HepG2 (cell line): ENCODE measurements around the gene E2F1. TPM values are rescaled to one million over a fixed set of nuclear protein-coding genes. Genes with fewer than 3 reads are reported as not detected.

Experiments used
- DMAP1 ChIP-seq: IDR thresholded peaks from 2 replicates; pipeline ENCODE4 v1.6.1; 2016
- JUND ChIP-seq: sonication (generic); formaldehyde crosslinking; IDR thresholded peaks from 2 replicates; pipeline ENCODE4 v1.8.0; 2022; ENCODE audit warnings: mild to moderate bottlenecking, missing genetic modification reagents
- MAF1 ChIP-seq: sonication (generic); formaldehyde crosslinking; IDR thresholded peaks from 2 replicates; pipeline ENCODE4 v1.5.0; 2020; ENCODE audit warnings: missing genetic modification reagents, borderline replicate concordance
- MAFK ChIP-seq, 2 experiments: IDR thresholded peaks in 1 of 2; conservative IDR thresholded peaks in 1 of 2; 2 replicates each; pipeline ENCODE4 v1.6.1; 2011; ENCODE audit warnings: improper control_type of control experiment in 2 of 2, low read length in 2 of 2
- MATR3 ChIP-seq: sonication (generic); formaldehyde crosslinking; IDR thresholded peaks from 2 replicates; pipeline ENCODE4 v1.4.0; 2020; ENCODE audit warnings: missing genetic modification reagents
- NCOA1 ChIP-seq: sonication (generic); formaldehyde crosslinking; IDR thresholded peaks from 2 replicates; pipeline ENCODE4 v1.9.0; 2021; ENCODE audit warnings: missing genetic modification reagents
- NCOR1 ChIP-seq: fragments of 200-600 bp; sonication (generic); IDR thresholded peaks from 2 replicates; pipeline ENCODE4 v1.7.0; 2017; ENCODE audit warnings: antibody characterized with exemption, low read length, borderline replicate concordance
- NFKB2 ChIP-seq: sonication (generic); formaldehyde crosslinking; IDR thresholded peaks from 2 replicates; pipeline ENCODE4 v1.4.0; 2020; ENCODE audit warnings: missing genetic modification reagents, borderline replicate concordance
- NR2F6 ChIP-seq, 2 experiments: IDR thresholded peaks; 2 replicates each; pipeline ENCODE4 v1.6.1; 2016; ENCODE audit warnings: antibody characterized with exemption in 1 of 2, mild to moderate bottlenecking in 1 of 2
- POGZ ChIP-seq: sonication (generic); formaldehyde crosslinking; IDR thresholded peaks from 2 replicates; pipeline ENCODE4 v1.4.0; 2020; ENCODE audit warnings: mild to moderate bottlenecking, missing genetic modification reagents
- RBM39 ChIP-seq: fragments of 200-400 bp; formaldehyde crosslinking; IDR thresholded peaks from one replicate; pipeline ENCODE4 v1.6.1; 2018; ENCODE audit warnings: antibody characterized with exemption, mild to moderate bottlenecking, low read depth, low read length; ENCODE audit not compliant: poor library complexity, severe bottlenecking
- SNAPC2 ChIP-seq: sonication (generic); formaldehyde crosslinking; IDR thresholded peaks from 2 replicates; pipeline ENCODE4 v1.8.1; 2022; ENCODE audit warnings: mild to moderate bottlenecking, missing genetic modification reagents
- YEATS2 ChIP-seq: sonication (generic); formaldehyde crosslinking; IDR thresholded peaks from 2 replicates; pipeline ENCODE4 v1.4.0; 2020; ENCODE audit warnings: missing genetic modification reagents, borderline replicate concordance
- ZNF251 ChIP-seq: sonication (generic); formaldehyde crosslinking; IDR thresholded peaks from 2 replicates; pipeline ENCODE4 v1.9.0; 2021; ENCODE audit warnings: mild to moderate bottlenecking, missing genetic modification reagents
- ZNF430 ChIP-seq: sonication (generic); formaldehyde crosslinking; IDR thresholded peaks from 2 replicates; pipeline ENCODE4 v1.9.0; 2021; ENCODE audit warnings: mild to moderate bottlenecking, missing genetic modification reagents
- ZNF446 ChIP-seq: sonication (generic); formaldehyde crosslinking; IDR thresholded peaks from 2 replicates; pipeline ENCODE4 v1.5.0; 2020; ENCODE audit warnings: mild to moderate bottlenecking, missing genetic modification reagents
- ZNF605 ChIP-seq: sonication (generic); formaldehyde crosslinking; IDR thresholded peaks from 2 replicates; pipeline ENCODE4 v1.8.0; 2022; ENCODE audit warnings: mild to moderate bottlenecking, missing genetic modification reagents
- ZNF660 ChIP-seq: sonication (generic); formaldehyde crosslinking; IDR thresholded peaks from 2 replicates; pipeline ENCODE4 v1.5.1; 2020; ENCODE audit warnings: mild to moderate bottlenecking, low read depth, missing genetic modification reagents, borderline replicate concordance
- ZNF761 ChIP-seq: sonication (generic); formaldehyde crosslinking; conservative IDR thresholded peaks from 2 replicates; pipeline ENCODE4 v1.4.0; 2020; ENCODE audit warnings: mild to moderate bottlenecking, missing genetic modification reagents
- ZSCAN12 ChIP-seq: sonication (generic); formaldehyde crosslinking; IDR thresholded peaks from 2 replicates; pipeline ENCODE4 v1.9.0; 2021; ENCODE audit warnings: mild to moderate bottlenecking, missing genetic modification reagents
- ZSCAN9 ChIP-seq: IDR thresholded peaks from 2 replicates; pipeline ENCODE4 v1.6.1; 2016; ENCODE audit warnings: borderline replicate concordance
- polyA plus RNA-seq, 8 experiments: library from polyadenylated mRNA; depleted of rRNA in 3 of 8; stranded (reverse) in 7 of 8; unstranded in 1 of 8; fragments of >200 nt; fragmentation: Illumina TruSeq in 4 of 8; extraction: Trizol in 4 of 8; gene quantifications; 2 replicates each; pipeline versions ENCODE4 v1.2.1 to v1.2.3, GENCODE V29; 2011 to 2016; ENCODE audit warnings: low read depth in 4 of 8, missing spikeins in 1 of 8, mixed read lengths in 1 of 8; ENCODE audit not compliant: insufficient read depth in 1 of 8
- total RNA-seq, 5 experiments: library from RNA; depleted of rRNA; stranded (reverse); fragments of >200 nt; fragmentation: Illumina TruSeq; extraction: Trizol; gene quantifications; 2 replicates each; pipeline ENCODE4 v1.2.3, GENCODE V29; 2016; ENCODE audit warnings: low read depth in 1 of 5
- TF ChIP-seq, protein P1 (sequence below): IDR thresholded peaks from 2 replicates; pipeline ENCODE4 v1.6.1; 2012; ENCODE audit warnings: low read length, improper control_type of control experiment
- TF ChIP-seq, protein P2 (sequence below): sonication (generic); formaldehyde crosslinking; IDR thresholded peaks from 2 replicates; pipeline ENCODE4 v1.4.0; 2020; ENCODE audit warnings: mild to moderate bottlenecking, missing genetic modification reagents
- TF ChIP-seq, protein P3 (sequence below): sonication (generic); formaldehyde crosslinking; IDR thresholded peaks from 2 replicates; pipeline ENCODE4 v1.8.0; 2022; ENCODE audit warnings: missing genetic modification reagents, mild to moderate bottlenecking, inconsistent platforms, borderline replicate concordance

Gene E2F1
- total and polyA plus RNA-seq, 2 of the 13 experiments (the other 11 are each of a cell fraction or from before 2014, with no cell fraction given) = 25.5 to 39.4 TPM

DNA sequence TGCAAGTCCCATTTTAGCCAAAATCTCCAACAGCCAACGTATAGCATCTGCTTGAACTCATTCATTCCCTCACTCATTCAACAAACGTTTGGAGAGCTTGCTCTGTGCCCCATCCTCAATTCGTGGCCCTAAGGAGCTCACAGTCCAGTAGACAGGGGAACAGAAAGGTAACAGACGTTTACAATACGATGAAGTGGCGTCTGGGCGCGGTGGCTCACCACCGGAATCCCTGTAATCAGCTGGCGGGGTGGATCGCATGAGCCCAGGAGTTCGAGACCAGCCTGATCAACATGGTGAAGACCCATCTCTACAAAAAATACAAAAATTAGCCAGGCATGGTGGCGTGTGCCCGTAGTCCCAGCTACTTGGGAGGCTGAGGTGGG is 790 bp upstream of the E2F1 start (continued):
- TF ChIP-seq, protein P1, sequence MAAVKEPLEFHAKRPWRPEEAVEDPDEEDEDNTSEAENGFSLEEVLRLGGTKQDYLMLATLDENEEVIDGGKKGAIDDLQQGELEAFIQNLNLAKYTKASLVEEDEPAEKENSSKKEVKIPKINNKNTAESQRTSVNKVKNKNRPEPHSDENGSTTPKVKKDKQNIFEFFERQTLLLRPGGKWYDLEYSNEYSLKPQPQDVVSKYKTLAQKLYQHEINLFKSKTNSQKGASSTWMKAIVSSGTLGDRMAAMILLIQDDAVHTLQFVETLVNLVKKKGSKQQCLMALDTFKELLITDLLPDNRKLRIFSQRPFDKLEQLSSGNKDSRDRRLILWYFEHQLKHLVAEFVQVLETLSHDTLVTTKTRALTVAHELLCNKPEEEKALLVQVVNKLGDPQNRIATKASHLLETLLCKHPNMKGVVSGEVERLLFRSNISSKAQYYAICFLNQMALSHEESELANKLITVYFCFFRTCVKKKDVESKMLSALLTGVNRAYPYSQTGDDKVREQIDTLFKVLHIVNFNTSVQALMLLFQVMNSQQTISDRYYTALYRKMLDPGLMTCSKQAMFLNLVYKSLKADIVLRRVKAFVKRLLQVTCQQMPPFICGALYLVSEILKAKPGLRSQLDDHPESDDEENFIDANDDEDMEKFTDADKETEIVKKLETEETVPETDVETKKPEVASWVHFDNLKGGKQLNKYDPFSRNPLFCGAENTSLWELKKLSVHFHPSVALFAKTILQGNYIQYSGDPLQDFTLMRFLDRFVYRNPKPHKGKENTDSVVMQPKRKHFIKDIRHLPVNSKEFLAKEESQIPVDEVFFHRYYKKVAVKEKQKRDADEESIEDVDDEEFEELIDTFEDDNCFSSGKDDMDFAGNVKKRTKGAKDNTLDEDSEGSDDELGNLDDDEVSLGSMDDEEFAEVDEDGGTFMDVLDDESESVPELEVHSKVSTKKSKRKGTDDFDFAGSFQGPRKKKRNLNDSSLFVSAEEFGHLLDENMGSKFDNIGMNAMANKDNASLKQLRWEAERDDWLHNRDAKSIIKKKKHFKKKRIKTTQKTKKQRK = no peak
- TF ChIP-seq ZSCAN9 (CRISPR knock-in tag) (no peak), MAFK (conservative IDR thresholded peaks at IDR 0.05 in 1 of 2, IDR thresholded peaks at IDR 0.05 in 1 of 2; ENCODE audit: low read length in 2 of 2) (no peak), NCOR1 (no peak), ZNF430 (CRISPR knock-in tag) (no peak), ZSCAN12 (CRISPR knock-in tag) (no peak), ZNF761 (CRISPR knock-in tag) (no peak), NFKB2 (CRISPR knock-in tag) (no peak), YEATS2 (no peak), SNAPC2 (CRISPR knock-in tag) (no peak), ZNF446 (CRISPR knock-in tag) (no peak), NCOA1 (CRISPR knock-in tag) (no peak), MATR3 (CRISPR knock-in tag) (no peak), ZNF251 (CRISPR knock-in tag) (no peak), NR2F6 (IDR thresholded peaks at IDR 0.05) (no peak), NR2F6 (CRISPR knock-in tag; IDR thresholded peaks at IDR 0.05) (no peak), ZNF660 (CRISPR knock-in tag) (no peak), DMAP1 (no peak), JUND (CRISPR knock-in tag) (no peak), POGZ (CRISPR knock-in tag) (no peak), RBM39 (no peak), ZNF605 (CRISPR knock-in tag) (no peak), MAF1 (CRISPR knock-in tag) (no peak)
- TF ChIP-seq, protein P2, sequence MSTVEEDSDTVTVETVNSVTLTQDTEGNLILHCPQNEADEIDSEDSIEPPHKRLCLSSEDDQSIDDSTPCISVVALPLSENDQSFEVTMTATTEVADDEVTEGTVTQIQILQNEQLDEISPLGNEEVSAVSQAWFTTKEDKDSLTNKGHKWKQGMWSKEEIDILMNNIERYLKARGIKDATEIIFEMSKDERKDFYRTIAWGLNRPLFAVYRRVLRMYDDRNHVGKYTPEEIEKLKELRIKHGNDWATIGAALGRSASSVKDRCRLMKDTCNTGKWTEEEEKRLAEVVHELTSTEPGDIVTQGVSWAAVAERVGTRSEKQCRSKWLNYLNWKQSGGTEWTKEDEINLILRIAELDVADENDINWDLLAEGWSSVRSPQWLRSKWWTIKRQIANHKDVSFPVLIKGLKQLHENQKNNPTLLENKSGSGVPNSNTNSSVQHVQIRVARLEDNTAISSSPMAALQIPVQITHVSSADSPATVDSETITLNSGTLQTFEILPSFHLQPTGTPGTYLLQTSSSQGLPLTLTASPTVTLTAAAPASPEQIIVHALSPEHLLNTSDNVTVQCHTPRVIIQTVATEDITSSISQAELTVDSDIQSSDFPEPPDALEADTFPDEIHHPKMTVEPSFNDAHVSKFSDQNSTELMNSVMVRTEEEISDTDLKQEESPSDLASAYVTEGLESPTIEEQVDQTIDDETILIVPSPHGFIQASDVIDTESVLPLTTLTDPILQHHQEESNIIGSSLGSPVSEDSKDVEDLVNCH = no peak; the same call in 1 of the 2 replicates
- TF ChIP-seq, protein P3, sequence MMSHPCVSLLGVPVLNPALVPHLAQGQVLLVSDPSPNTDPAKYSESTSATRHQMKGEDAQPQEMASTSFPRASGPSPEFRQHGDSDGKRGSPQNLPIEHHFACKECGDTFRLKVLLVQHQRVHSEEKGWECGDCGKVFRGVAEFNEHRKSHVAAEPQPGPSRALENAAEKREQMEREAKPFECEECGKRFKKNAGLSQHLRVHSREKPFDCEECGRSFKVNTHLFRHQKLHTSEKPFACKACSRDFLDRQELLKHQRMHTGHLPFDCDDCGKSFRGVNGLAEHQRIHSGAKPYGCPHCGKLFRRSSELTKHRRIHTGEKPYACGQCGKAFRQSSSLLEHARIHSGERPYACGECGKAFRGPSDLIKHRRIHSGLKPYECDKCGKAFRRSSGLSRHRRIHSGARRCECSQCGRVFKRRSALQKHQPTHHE (CRISPR knock-in tag) = no peak
